ACC112 (cell line): Measurements from ENCODE around the gene TCIRG1.

Source experiments
- H2AFZ ChIP-seq: fragments of 200-600 bp; sonication (generic); one replicate; pipeline ENCODE4 v1.6.0; 2017; ENCODE audit warnings: antibody characterized with exemption, low read length; ENCODE audit not compliant: unreplicated experiment
- H3K27ac ChIP-seq: fragments of 200-600 bp; sonication (generic); 2 replicates; pipeline ENCODE4 v1.5.1; 2014; ENCODE audit warnings: low read depth, mild to moderate bottlenecking, antibody characterized with exemption, low read length, moderate library complexity
- H3K27me3 ChIP-seq: fragments of 200-600 bp; sonication (generic); 2 replicates; pipeline ENCODE4 v1.6.1; 2014; ENCODE audit warnings: mild to moderate bottlenecking, antibody characterized with exemption, low read length, moderate library complexity, mixed read lengths; ENCODE audit not compliant: insufficient read depth
- H3K36me3 ChIP-seq: fragments of 200-600 bp; sonication (generic); 2 replicates; pipeline ENCODE4 v1.6.1; 2016; ENCODE audit warnings: mild to moderate bottlenecking, antibody characterized with exemption, low read length, moderate library complexity, mixed read lengths; ENCODE audit not compliant: insufficient read depth
- H3K4me1 ChIP-seq: fragments of 200-600 bp; sonication (generic); one replicate; pipeline ENCODE4 v1.6.1; 2016; ENCODE audit warnings: low read length, mixed read lengths; ENCODE audit not compliant: insufficient read depth, unreplicated experiment, control insufficient read depth
- H3K4me3 ChIP-seq: fragments of 200-600 bp; sonication (generic); 2 replicates; pipeline ENCODE4 v1.5.1; 2014; ENCODE audit warnings: mild to moderate bottlenecking, low read depth, low read length
- H3K79me2 ChIP-seq: fragments of 200-600 bp; sonication (generic); one replicate; pipeline ENCODE4 v1.6.0; 2016; ENCODE audit warnings: low read length; ENCODE audit not compliant: control insufficient read depth, unreplicated experiment, insufficient read depth

Gene TCIRG1

GRCh38 chr11:68022531-68022930 lies 16.3 kb upstream of the TCIRG1 start:
- Histone ChIP-seq H2AFZ (no peak overlapping the region), H3K4me3 (no peak overlapping the region), H3K27ac (no peak overlapping the region), H3K4me1 (peaks cover 18% of the 10 kb centered on the region), H3K27me3 (no peaks in the 10 kb centered on the region), H3K79me2 (peaks cover 3% of the 10 kb centered on the region), H3K36me3 (peaks cover 14% of the 10 kb centered on the region; the same call in 1 of the 2 replicates)

GRCh38 chr11:68024508-68024907 lies 14.3 kb upstream of the TCIRG1 start:
- Histone ChIP-seq H3K36me3 (peaks cover 14% of the 10 kb centered on the region; the same call in 1 of the 2 replicates), H3K27me3 (no peaks in the 10 kb centered on the region), H3K4me3 (no peak overlapping the region), H3K4me1 (peaks cover 35% of the 10 kb centered on the region), H3K79me2 (peaks cover 3% of the 10 kb centered on the region), H2AFZ (no peak overlapping the region), H3K27ac (no peak overlapping the region)

GRCh38 chr11:68025047-68025446 lies 13.8 kb upstream of the TCIRG1 start:
- Histone ChIP-seq H3K4me1 (peaks cover 39% of the 10 kb centered on the region), H3K27me3 (no peaks in the 10 kb centered on the region), H3K79me2 (peaks cover 3% of the 10 kb centered on the region), H3K36me3 (peaks cover 14% of the 10 kb centered on the region; the same call in 1 of the 2 replicates), H3K4me3 (no peak overlapping the region), H3K27ac (no peak overlapping the region), H2AFZ (no peak overlapping the region)

- Histone ChIP-seq H3K4me1 (peaks cover 36% of the 10 kb centered on the region), H3K27me3 (no peaks in the 10 kb centered on the region), H3K79me2 (peaks cover 12% of the 10 kb centered on the region), H3K36me3 (peaks cover 14% of the 10 kb centered on the region; the same call in 1 of the 2 replicates), H3K27ac (peak overlapping the region; percentile 86; the same call in 1 of the 2 replicates), H3K4me3 (no peak overlapping the region), H2AFZ (no peak overlapping the region)
Observed at GRCh38 chr11:68026391-68027105, 12.3 kb upstream of the TCIRG1 start.

- no peak overlapping the region for H2AFZ ChIP-seq
- peaks cover 20% of the 10 kb centered on the region for H3K79me2 ChIP-seq
- no peaks in the 10 kb centered on the region for H3K27me3 ChIP-seq
- H3K27ac ChIP-seq, result peak overlapping the region; percentile 86
- H3K4me1 ChIP-seq, result peaks cover 43% of the 10 kb centered on the region
- 0 out of 2 replicates have a peak overlapping the region, but pooled peaks have one; percentile 30 for H3K4me3 ChIP-seq
- H3K36me3 ChIP-seq, result peaks cover 14% of the 10 kb centered on the region; the same call in 1 of the 2 replicates
Observed at GRCh38 chr11:68027667-68028066, 11.2 kb upstream of the TCIRG1 start.

GRCh38 chr11:68028802-68029545 lies 9.9 kb upstream of the TCIRG1 start:
- peak overlapping the region; percentile 95 for H3K4me3 ChIP-seq
- H3K4me1 ChIP-seq, result peaks cover 43% of the 10 kb centered on the region
- H3K79me2 ChIP-seq, result peaks cover 20% of the 10 kb centered on the region
- H3K27me3 ChIP-seq, result no peaks in the 10 kb centered on the region
- no peak overlapping the region for H2AFZ ChIP-seq
- H3K27ac ChIP-seq, result peak overlapping the region; percentile 86
- peaks cover 15% of the 10 kb centered on the region for H3K36me3 ChIP-seq

- H3K4me1 ChIP-seq, result peaks cover 43% of the 10 kb centered on the region
- H3K27me3 ChIP-seq, result no peaks in the 10 kb centered on the region
- H3K79me2 ChIP-seq, result peaks cover 20% of the 10 kb centered on the region
- peaks cover 6% of the 10 kb centered on the region; the same call in 1 of the 2 replicates for H3K36me3 ChIP-seq
- H3K4me3 ChIP-seq, result peak within 1 kb of the TSS; percentile 95
- peak within 1 kb of the TSS; percentile 79 for H2AFZ ChIP-seq
- H3K27ac ChIP-seq, result peak within 1 kb of the TSS; percentile 86
Observed at GRCh38 chr11:68030318-68031143, 8.3 kb upstream of the TCIRG1 start, which contains the start of gene NDUFS8. Gene NDUFS8, plus strand, starts transcription at chr11:68030681. Its CDS starts 1,471 bp downstream, at chr11:68032152.

GRCh38 chr11:68031144-68031464 lies 7.7 kb upstream of the TCIRG1 start:
- peaks cover 6% of the 10 kb centered on the region; the same call in 1 of the 2 replicates for H3K36me3 ChIP-seq
- H3K79me2 ChIP-seq, result peaks cover 20% of the 10 kb centered on the region
- H3K27me3 ChIP-seq, result no peaks in the 10 kb centered on the region
- H2AFZ ChIP-seq, result peak overlapping the region; percentile 79
- H3K4me3 ChIP-seq, result peak overlapping the region; percentile 95
- peak overlapping the region; percentile 50 for H3K27ac ChIP-seq
- H3K4me1 ChIP-seq, result peaks cover 43% of the 10 kb centered on the region

- H3K36me3 ChIP-seq, result peaks cover 6% of the 10 kb centered on the region; the same call in 1 of the 2 replicates
- no peaks in the 10 kb centered on the region for H3K27me3 ChIP-seq
- peaks cover 38% of the 10 kb centered on the region for H3K4me1 ChIP-seq
- H3K27ac ChIP-seq, result no peak overlapping the region
- peak overlapping the region; percentile 95; the same call in 1 of the 2 replicates for H3K4me3 ChIP-seq
- H2AFZ ChIP-seq, result no peak overlapping the region
- peaks cover 20% of the 10 kb centered on the region for H3K79me2 ChIP-seq
Observed at GRCh38 chr11:68032003-68032402, 6.8 kb upstream of the TCIRG1 start.
